Measurements from ENCODE around the gene PPIP5K2.

The PPIP5K2 gene

GRCh38 chr5:103260951-103261350 is 140.8 kb downstream of the PPIP5K2 start:
- POLR2A ChIA-PET (ENCODE audit: low non-redundant PET), result no interaction called here

More at GRCh38 chr5:103260951-103261350, 140.8 kb downstream of the PPIP5K2 start:
- DNase-seq (ENCODE audit: low spot score), result no peak
- H3K27ac ChIP-seq, result no peak overlapping the region
- CTCF ChIA-PET, result no interaction called here
- TF ChIP-seq CTCF (conservative IDR thresholded peaks at IDR 0.05; ENCODE audit: low read depth), result no peak

Measured in RWPE1 (cell line).